CD4-positive, alpha-beta memory T cell (primary cell): Measurements from ENCODE around the gene ZGPAT. TPM values are rescaled to one million over a fixed set of nuclear protein-coding genes. Genes with fewer than 3 reads are reported as not detected.
"Not testable (repeated sequence)": the region's sequence is repeated elsewhere in the genome, so short reads cannot be mapped to it uniquely, and the experiment has no call there.

ENCODE experiments used
- CTCF ChIA-PET: fragments of 350-600 bp; sonication (Branson Sonifier 250); formaldehyde crosslinking; loops from one replicate; lab custom pipeline; 2021; ENCODE audit warnings: inconsistent platforms; ENCODE audit not compliant: partially characterized antibody; lab: Charles Lee
- POLR2A ChIA-PET: fragments of 350-600 bp; sonication (Branson Sonifier 250); formaldehyde crosslinking; loops from one replicate; lab custom pipeline; 2021; ENCODE audit not compliant: partially characterized antibody; lab: Charles Lee
- DNase-seq, 5 donors: peaks; one replicate each; pipeline versions ENCODE4 v3.0.0 to v3.0.0-alpha.2; 2020 to 2022; ENCODE audit warnings: mixed read lengths in 1 of 5
- H3K27ac ChIP-seq: one replicate; pipeline ENCODE4 v1.7.0; 2013; ENCODE audit warnings: low read depth, low read length
- H3K27me3 ChIP-seq: 2 replicates; pipeline ENCODE4 v1.7.0; 2013; ENCODE audit warnings: mild to moderate bottlenecking, low read length, moderate library complexity; ENCODE audit not compliant: insufficient read depth
- H3K36me3 ChIP-seq: 2 replicates; pipeline ENCODE4 v1.7.0; 2013; ENCODE audit warnings: mild to moderate bottlenecking, low read length, moderate library complexity; ENCODE audit not compliant: insufficient read depth
- H3K4me1 ChIP-seq: 2 replicates; pipeline ENCODE4 v1.7.0; 2013; ENCODE audit warnings: mild to moderate bottlenecking, low read length, moderate library complexity; ENCODE audit not compliant: insufficient read depth
- H3K4me3 ChIP-seq, 2 donors: one replicate each; pipeline ENCODE4 v1.7.0; 2013; ENCODE audit warnings: low read length in 2 of 2, mild to moderate bottlenecking in 1 of 2
- H3K9me3 ChIP-seq, 2 donors: one replicate each; pipeline ENCODE4 v1.7.0; 2013; ENCODE audit warnings: low read length in 2 of 2, control low read depth in 1 of 2; ENCODE audit not compliant: control insufficient read depth in 1 of 2
- H3K27ac Mint-ChIP-seq, 7 donors: one replicate each; pipeline ENCODE4 v1.8.0; 2020 to 2021; ENCODE audit warnings: mixed read lengths in 7 of 7, mild to moderate bottlenecking in 6 of 7, inconsistent platforms in 3 of 7, moderate library complexity in 3 of 7
- H3K27me3 Mint-ChIP-seq, 2 donors: one replicate each; pipeline ENCODE4 v1.8.0; 2020 to 2021; ENCODE audit warnings: mixed read lengths in 2 of 2
- H3K36me3 Mint-ChIP-seq, 2 donors: one replicate each; pipeline ENCODE4 v1.8.0; 2020 to 2021; ENCODE audit warnings: mixed read lengths in 2 of 2, inconsistent platforms in 1 of 2, mild to moderate bottlenecking in 1 of 2
- H3K4me1 Mint-ChIP-seq, 4 donors: one replicate each; pipeline ENCODE4 v1.8.0; 2020 to 2021; ENCODE audit warnings: mixed read lengths in 4 of 4, mild to moderate bottlenecking in 1 of 4
- H3K4me3 Mint-ChIP-seq, 8 donors: one replicate each; pipeline ENCODE4 v1.8.0; 2020 to 2021; ENCODE audit warnings: mixed read lengths in 8 of 8, mild to moderate bottlenecking in 7 of 8, moderate library complexity in 6 of 8, inconsistent platforms in 3 of 8
- H3K9me3 Mint-ChIP-seq, 8 donors: one replicate each; pipeline ENCODE4 v1.8.0; 2020 to 2021; ENCODE audit warnings: mixed read lengths in 8 of 8, mild to moderate bottlenecking in 5 of 8, inconsistent platforms in 3 of 8, moderate library complexity in 1 of 8
- intact Hi-C: fragments of 100-400 bp; cut with micrococcal nuclease; formaldehyde crosslinking; loops from one replicate; pipeline ENCODE4 v1.15.1; 2023
- polyA plus RNA-seq, 2 donors: library from polyadenylated mRNA; unstranded; fragments of 300-500 nt; fragmentation: Illumina TruSeq; gene quantifications; one replicate each; pipeline ENCODE4 v1.2.3, GENCODE V29; 2021
- total RNA-seq, 2 experiments: library from RNA; stranded (reverse); gene quantifications; one replicate each; pipeline ENCODE4 v1.2.3, GENCODE V29; 2021

Gene ZGPAT
- total and polyA plus RNA-seq, 4 experiments from 2014 or later, result 34.6 to 69.5 (median 53.5) TPM

- H3K36me3 Mint-ChIP-seq, result no peaks in the 10 kb centered on the region
These were observed 65.1 kb downstream of the ZGPAT start for GRCh38 chr20:63772781-63773518.

GRCh38 chr20:63773571-63774241, 65.9 kb downstream of the ZGPAT start:
- peaks cover 0 to 2% of the 10 kb centered on the region in 2 donors for H3K27me3 Mint-ChIP-seq
- H3K9me3 ChIP-seq, result no peaks in the 10 kb centered on the region
- no peak overlapping the region for H3K27ac Mint-ChIP-seq
- H3K4me3 ChIP-seq, result no peak overlapping the region
- no peaks in the 10 kb centered on the region for H3K27me3 ChIP-seq
- POLR2A ChIA-PET, result interaction anchor here (2.0 kb wide), 1 partner anchor 37 kb away, joined by 5 read pairs; the partner anchor contains the start of gene LIME1
- H3K36me3 ChIP-seq, result no peaks in the 10 kb centered on the region
- CTCF ChIA-PET, result interaction anchor here (1.9 to 2.6 kb wide), 2 partner anchors 12 kb away, joined by 4 to 8 read pairs; no protein-coding TSS in a partner anchor
- intact Hi-C loops, result no loop called here
- H3K4me1 ChIP-seq, result no peaks in the 10 kb centered on the region
- peaks cover 0 to 4% (median under 1%) of the 10 kb centered on the region in 4 donors for H3K4me1 Mint-ChIP-seq
- no peak overlapping the region for H3K4me3 Mint-ChIP-seq
- no peaks in the 10 kb centered on the region for H3K9me3 Mint-ChIP-seq
- H3K36me3 Mint-ChIP-seq, result no peaks in the 10 kb centered on the region
- H3K27ac ChIP-seq, result no peak overlapping the region
- no peak for DNase-seq

More at GRCh38 chr20:63772781-63773518, 65.1 kb downstream of the ZGPAT start:
- Histone ChIP-seq H3K4me3 (no peak overlapping the region), H3K36me3 (no peaks in the 10 kb centered on the region), H3K27ac (no peak overlapping the region), H3K27me3 (no peaks in the 10 kb centered on the region), H3K4me1 (no peaks in the 10 kb centered on the region), H3K9me3 (no peaks in the 10 kb centered on the region)
- Mint-ChIP-seq H3K4me1 (peaks cover 0 to 4% (median 0%) of the 10 kb centered on the region in 4 donors), H3K27ac (peak overlapping the region in 1 of 7 donors; percentile 14), H3K9me3 (no peaks in the 10 kb centered on the region), H3K27me3 (peaks cover 0 to 2% of the 10 kb centered on the region in 2 donors), H3K4me3 (no peak overlapping the region)
- ChIA-PET CTCF (interaction anchor here (1.9 kb wide), 1 partner anchor 13 kb away, joined by 4 read pairs; no protein-coding TSS in a partner anchor), POLR2A (no interaction called here)
- DNase-seq, result no peak
- intact Hi-C loops, result no loop called here

DNA sequence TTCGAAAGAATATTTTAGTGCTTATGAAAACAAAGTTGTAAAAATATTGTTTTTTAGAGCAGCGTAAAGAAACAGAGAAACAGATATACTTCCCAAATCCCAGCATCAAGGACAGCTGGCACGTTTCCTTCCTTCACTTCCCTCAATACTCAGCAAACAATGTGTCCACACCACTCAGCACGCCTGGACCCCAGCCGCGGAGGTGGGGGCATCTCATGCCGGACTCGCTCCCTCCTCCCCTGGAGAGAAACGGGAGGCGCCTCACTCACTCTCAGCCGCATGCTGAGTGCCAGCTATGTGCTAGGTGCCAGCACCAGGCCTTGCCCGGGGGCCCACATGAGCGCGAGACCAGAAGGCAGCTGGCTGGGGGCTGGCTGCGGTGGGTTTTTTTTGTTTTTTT, 66.5 kb downstream of the ZGPAT start:
- Histone ChIP-seq H3K27ac (no peak overlapping the region), H3K4me1 (no peaks in the 10 kb centered on the region), H3K9me3 (no peaks in the 10 kb centered on the region), H3K4me3 (no peak overlapping the region), H3K36me3 (no peaks in the 10 kb centered on the region), H3K27me3 (no peaks in the 10 kb centered on the region)
- H3K4me1 Mint-ChIP-seq, result peaks cover 0 to 4% (median under 1%) of the 10 kb centered on the region in 4 donors
- H3K36me3 Mint-ChIP-seq, result no peaks in the 10 kb centered on the region
- CTCF ChIA-PET, result interaction anchor here (0.9 to 2.6 kb wide), 3 partner anchors 10 to 66 kb away, joined by 3 to 8 read pairs (median 3); partner anchors contain the start of genes ARFRP1 and ZGPAT
- intact Hi-C loops, result no loop called here
- POLR2A ChIA-PET, result interaction anchor here (2.0 kb wide), 1 partner anchor 38 kb away, joined by 5 read pairs; the partner anchor contains the start of gene LIME1
- H3K9me3 Mint-ChIP-seq, result no peaks in the 10 kb centered on the region
- no peak overlapping the region for H3K27ac Mint-ChIP-seq
- peaks cover 0 to 2% of the 10 kb centered on the region in 2 donors for H3K27me3 Mint-ChIP-seq
- no peak for DNase-seq
- no peak overlapping the region for H3K4me3 Mint-ChIP-seq

DNA sequence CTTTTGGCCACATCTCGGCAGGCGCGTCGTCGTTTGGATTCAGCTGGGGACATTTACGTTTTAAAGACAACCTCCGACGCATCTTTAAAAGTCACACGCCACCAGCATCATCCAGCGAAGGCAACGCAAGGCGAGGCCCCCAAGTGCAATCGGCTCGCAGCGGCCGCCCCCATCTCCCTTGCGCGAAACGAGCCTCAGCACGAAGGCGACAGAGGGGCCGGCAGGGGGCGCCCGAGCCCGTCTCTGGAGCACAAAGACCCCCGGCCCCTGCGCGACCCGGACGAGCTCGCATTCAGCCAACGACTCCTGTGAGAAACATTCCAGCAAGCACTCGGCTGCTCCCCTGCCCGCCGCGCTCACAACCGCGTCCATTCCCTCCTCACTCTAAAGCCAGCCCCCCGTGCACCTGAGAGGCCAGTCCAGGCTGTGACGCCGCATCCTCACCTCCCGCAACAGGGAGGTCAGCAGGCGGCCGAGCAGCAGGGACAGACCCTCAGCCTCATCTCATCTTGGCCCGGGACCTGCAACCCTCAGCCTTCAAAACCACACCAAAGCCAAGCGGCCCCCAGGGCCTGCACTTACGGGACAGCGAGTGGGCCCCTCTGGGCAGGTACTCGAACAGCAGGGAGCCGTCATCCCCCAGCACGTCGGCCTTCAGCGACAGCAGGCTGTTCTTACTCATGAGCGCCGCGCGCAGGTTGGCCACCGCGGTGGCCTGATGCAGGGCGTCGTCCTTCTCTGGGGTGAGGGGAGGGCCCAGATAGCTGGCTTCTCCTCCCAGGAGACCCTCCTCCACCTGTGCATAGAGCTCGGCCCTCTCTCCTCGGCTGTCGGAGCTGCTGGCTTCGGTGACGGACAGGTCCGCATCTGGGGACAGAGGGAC, 67.5 kb downstream of the ZGPAT start:
- peaks cover 0 to 4% (median under 1%) of the 10 kb centered on the region in 4 donors for H3K4me1 Mint-ChIP-seq
- Histone ChIP-seq H3K27ac (no peak overlapping the region), H3K9me3 (no peaks in the 10 kb centered on the region), H3K4me1 (no peaks in the 10 kb centered on the region), H3K4me3 (no peak overlapping the region), H3K27me3 (no peaks in the 10 kb centered on the region), H3K36me3 (no peaks in the 10 kb centered on the region)
- intact Hi-C loops, result no loop called here
- peaks cover 0 to 2% of the 10 kb centered on the region in 2 donors for H3K27me3 Mint-ChIP-seq
- no peaks in the 10 kb centered on the region for H3K36me3 Mint-ChIP-seq
- peak in 1 of 5 donors; percentile 20 for DNase-seq
- H3K27ac Mint-ChIP-seq, result no peak overlapping the region
- CTCF ChIA-PET, result interaction anchor here (0.7 to 2.6 kb wide), 5 partner anchors 9 to 199 kb away, joined by 3 to 8 read pairs (median 4); partner anchors contain the start of genes ARFRP1, LIME1 and ZGPAT
- POLR2A ChIA-PET, result interaction anchor here (2.0 kb wide), 1 partner anchor 39 kb away, joined by 5 read pairs; the partner anchor contains the start of gene LIME1
- H3K4me3 Mint-ChIP-seq, result peak overlapping the region in 4 of 8 donors; percentile 6 to 54 (median 36)
- no peaks in the 10 kb centered on the region for H3K9me3 Mint-ChIP-seq

DNA sequence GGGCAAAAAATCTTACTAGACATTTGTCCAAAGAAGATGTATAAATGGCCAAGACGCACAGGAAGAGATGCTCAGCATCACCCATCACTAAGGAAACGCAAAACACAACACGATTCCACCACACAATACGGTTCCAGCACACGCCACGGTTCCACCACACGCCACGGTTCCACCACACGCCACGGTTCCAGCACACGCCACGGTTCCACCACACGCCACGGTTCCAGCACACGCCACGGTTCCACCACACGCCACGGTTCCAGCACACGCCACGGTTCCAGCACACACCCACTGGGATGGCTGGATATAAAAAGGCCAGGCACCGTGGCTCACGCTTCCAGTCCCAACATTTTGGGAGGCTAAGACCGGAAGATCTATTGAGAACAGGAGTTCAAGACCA, 69.0 kb downstream of the ZGPAT start:
- H3K27me3 ChIP-seq, H3K9me3 ChIP-seq, H3K27me3 Mint-ChIP-seq, H3K9me3 Mint-ChIP-seq, H3K4me1 ChIP-seq, H3K36me3 ChIP-seq, H3K4me3 ChIP-seq, POLR2A ChIA-PET, DNase-seq, H3K27ac ChIP-seq, H3K4me3 Mint-ChIP-seq, H3K4me1 Mint-ChIP-seq, intact Hi-C loops, H3K36me3 Mint-ChIP-seq: not testable (repeated sequence)
- H3K27ac Mint-ChIP-seq, result peak overlapping the region in 1 of 7 donors; percentile 65
- CTCF ChIA-PET, result interaction anchor here (1.8 kb wide), 1 partner anchor 10 kb away, joined by 5 read pairs; no protein-coding TSS in a partner anchor

DNA sequence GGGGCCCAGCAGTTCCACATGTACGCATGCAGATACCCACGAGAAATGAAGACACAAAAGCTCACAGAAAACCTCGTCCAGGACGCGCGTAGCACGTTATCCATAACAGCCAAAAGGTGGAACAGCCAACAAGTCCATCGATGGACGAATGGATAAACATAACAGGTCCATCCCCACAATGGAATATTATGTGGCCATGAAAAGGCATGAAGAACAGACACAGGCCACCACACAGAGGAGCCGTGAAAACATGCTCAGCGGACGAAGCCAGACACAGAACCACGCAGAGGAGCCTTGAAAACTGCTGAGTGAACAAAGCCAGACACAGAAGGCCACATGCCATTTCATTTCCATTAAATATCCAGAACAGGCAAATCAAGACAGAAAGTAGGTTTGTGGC, 69.8 kb downstream of the ZGPAT start:
- no peak overlapping the region for H3K27ac ChIP-seq
- ChIA-PET POLR2A (interaction anchor here (1.2 kb wide), 1 partner anchor 87 kb away, joined by 4 read pairs; the partner anchor contains the start of gene TPD52L2), CTCF (interaction anchor here (0.9 to 1.8 kb wide), 2 partner anchors 9 to 22 kb away, joined by 3 to 5 read pairs; no protein-coding TSS in a partner anchor)
- H3K9me3 ChIP-seq, result no peaks in the 10 kb centered on the region
- Mint-ChIP-seq H3K4me1 (peaks cover 12 to 14% (median 13%) of the 10 kb centered on the region in 4 donors), H3K36me3 (no peaks in the 10 kb centered on the region), H3K27ac (peak overlapping the region in 1 of 7 donors; percentile 42), H3K4me3 (no peak overlapping the region), H3K27me3 (peaks cover 0 to 2% of the 10 kb centered on the region in 2 donors), H3K9me3 (no peaks in the 10 kb centered on the region)
- no peaks in the 10 kb centered on the region for H3K27me3 ChIP-seq
- H3K4me1 ChIP-seq, result peaks cover 13% of the 10 kb centered on the region
- DNase-seq, result no peak
- H3K4me3 ChIP-seq, result no peak overlapping the region
- H3K36me3 ChIP-seq, result no peaks in the 10 kb centered on the region
- intact Hi-C loops, result no loop called here
